ENCODE measurements around the gene GNRH2.
A peak's percentile ranks its signal among the peaks of the same experiment; 100 is the strongest.
"Not testable (repeated sequence)": the region's sequence is repeated elsewhere in the genome, so short reads cannot be mapped to it uniquely, and the experiment has no call there.

Gene GNRH2

GRCh38 chr20:3075315-3075714 lies 31.9 kb downstream of the GNRH2 start:
- not testable (repeated sequence) for DNase-seq

GRCh38 chr20:3077618-3078134 lies 34.3 kb downstream of the GNRH2 start:
- no peak for DNase-seq

GRCh38 chr20:3080939-3081388 lies 37.5 kb downstream of the GNRH2 start:
- no peak for DNase-seq

GRCh38 chr20:3081641-3082040 lies 38.2 kb downstream of the GNRH2 start:
- no peak for DNase-seq

- no peak for DNase-seq
Observed at GRCh38 chr20:3082306-3082951, 39.0 kb downstream of the GNRH2 start.

- no peak for DNase-seq
Observed at GRCh38 chr20:3082955-3083952, 39.8 kb downstream of the GNRH2 start.

GRCh38 chr20:3084283-3084985 lies 41.0 kb downstream of the GNRH2 start, which contains the start of gene AVP:
TSS of gene AVP (minus strand) at chr20:3084724. CDS start at chr20:3084674, 50 bp downstream.
- no peak for DNase-seq

- DNase-seq: no peak
Observed at GRCh38 chr20:3084986-3085360, 41.6 kb downstream of the GNRH2 start.

- DNase-seq: no peak
Observed at GRCh38 chr20:3085571-3086072, 42.2 kb downstream of the GNRH2 start.

- no peak for DNase-seq
Observed at GRCh38 chr20:3088031-3088430, 44.6 kb downstream of the GNRH2 start.

GRCh38 chr20:3090565-3090964 lies 47.1 kb downstream of the GNRH2 start:
- no peak for DNase-seq

GRCh38 chr20:3092611-3093379 lies 49.4 kb downstream of the GNRH2 start:
- peak; percentile 40 for DNase-seq

- peak; percentile 29 for DNase-seq
Observed at GRCh38 chr20:3093861-3094361, 50.5 kb downstream of the GNRH2 start.

GRCh38 chr20:3094848-3095629 lies 51.6 kb downstream of the GNRH2 start:
- no peak for DNase-seq

All from CD4-positive, alpha-beta T cell treated with Interleukin-17A for 1 hour (primary cell).